MCF 10A (cell line): Measurements from ENCODE around the gene CYBA. TPM values are rescaled to one million over a fixed set of nuclear protein-coding genes. Genes with fewer than 3 reads are reported as not detected.

Experiments
- BruUV-seq: library from RNA; stranded (reverse); fragments of 400-500 nt; replicated peaks from 2 replicates; lab custom pipeline; 2021; lab: Mats Ljungman, UMichigan
- CTCF ChIA-PET: fragments of 300-600 bp; sonication (Branson Sonifier 250); formaldehyde crosslinking; extraction: SDS; loops from one replicate; lab custom pipeline; 2021; ENCODE audit warnings: antibody characterized with exemption, inconsistent platforms; lab: Yijun Ruan, JAX
- POLR2A ChIA-PET: fragments of 300-600, 350-650 bp; sonication (Branson Sonifier 250); formaldehyde crosslinking; extraction: SDS; loops from one replicate; lab custom pipeline; 2020; ENCODE audit warnings: antibody characterized with exemption, inconsistent platforms; lab: Yijun Ruan, JAX
- DNase-seq: peaks from one replicate; pipeline ENCODE4 v3.0.0-alpha.2; 2018; ENCODE audit not compliant: unreplicated experiment
- H3K27ac Mint-ChIP-seq: one replicate; pipeline ENCODE4 v1.8.0; 2022; ENCODE audit warnings: mild to moderate bottlenecking, low read depth, mixed read lengths; ENCODE audit not compliant: unreplicated experiment
- H3K27me3 Mint-ChIP-seq: one replicate; pipeline ENCODE4 v1.8.0; 2022; ENCODE audit warnings: mixed read lengths; ENCODE audit not compliant: insufficient read depth, unreplicated experiment
- H3K36me3 Mint-ChIP-seq: one replicate; pipeline ENCODE4 v1.8.0; 2022; ENCODE audit warnings: mild to moderate bottlenecking, moderate library complexity, mixed read lengths; ENCODE audit not compliant: insufficient read depth, unreplicated experiment
- H3K4me1 Mint-ChIP-seq: one replicate; pipeline ENCODE4 v1.8.0; 2022; ENCODE audit warnings: mixed read lengths; ENCODE audit not compliant: insufficient read depth, unreplicated experiment
- H3K4me3 Mint-ChIP-seq: one replicate; pipeline ENCODE4 v1.8.0; 2022; ENCODE audit warnings: mild to moderate bottlenecking, moderate library complexity, mixed read lengths; ENCODE audit not compliant: unreplicated experiment
- H3K9me3 Mint-ChIP-seq: one replicate; pipeline ENCODE4 v1.8.0; 2022; ENCODE audit warnings: mixed read lengths; ENCODE audit not compliant: unreplicated experiment
- CTCF ChIP-seq: fragments of 200-600 bp; IDR thresholded peaks from one replicate; pipeline ENCODE4 v1.8.0; 2022; ENCODE audit warnings: antibody characterized with exemption, mild to moderate bottlenecking; ENCODE audit not compliant: unreplicated experiment
- intact Hi-C: fragments of 100-400 bp; cut with micrococcal nuclease; formaldehyde crosslinking; loops from 2 replicates; pipeline ENCODE4 v1.14.1; 2022
- total RNA-seq: library from RNA; stranded (reverse); gene quantifications from 2 replicates; pipeline ENCODE4 v1.2.3, GENCODE V29; 2022

Gene CYBA
- total RNA-seq, 1 experiment from 2014 or later = 0.84 TPM

- POLR2A ChIA-PET = no interaction called here
These were observed 47.2 kb upstream of the CYBA start for GRCh38 chr16:88697831-88698615.

GRCh38 chr16:88697116-88697830 lies 46.4 kb upstream of the CYBA start:
- intact Hi-C loops = no loop called here
- Mint-ChIP-seq H3K27me3 (no peaks in the 10 kb centered on the region), H3K4me3 (no peak overlapping the region), H3K9me3 (no peaks in the 10 kb centered on the region), H3K4me1 (no peaks in the 10 kb centered on the region), H3K36me3 (peaks cover 6% of the 10 kb centered on the region), H3K27ac (no peak overlapping the region)
- BruUV-seq = no TSS peak
- ChIA-PET POLR2A (interaction anchor here (1.1 kb wide), 1 partner anchor 8 kb away, joined by 3 read pairs; no protein-coding TSS in a partner anchor), CTCF (interaction anchor here (0.6 to 0.7 kb wide), 2 partner anchors 27 to 1078 kb away, joined by 3 read pairs; no protein-coding TSS in a partner anchor)
- TF ChIP-seq CTCF = no peak
- no peak for DNase-seq

More at GRCh38 chr16:88697831-88698615, 47.2 kb upstream of the CYBA start:
- BruUV-seq = no TSS peak
- Mint-ChIP-seq H3K27me3 (no peaks in the 10 kb centered on the region), H3K27ac (no peak overlapping the region), H3K4me3 (no peak overlapping the region), H3K36me3 (peaks cover 10% of the 10 kb centered on the region), H3K9me3 (no peaks in the 10 kb centered on the region), H3K4me1 (no peaks in the 10 kb centered on the region)
- DNase-seq = no peak
- intact Hi-C loops = no loop called here
- TF ChIP-seq CTCF = peak; percentile 29
- CTCF ChIA-PET = no interaction called here

GRCh38 chr16:88696441-88696840 lies 45.6 kb upstream of the CYBA start:
- no TSS peak for BruUV-seq
- Mint-ChIP-seq H3K4me1 (no peaks in the 10 kb centered on the region), H3K27me3 (no peaks in the 10 kb centered on the region), H3K4me3 (no peak overlapping the region), H3K36me3 (peaks cover 6% of the 10 kb centered on the region), H3K27ac (no peak overlapping the region), H3K9me3 (no peaks in the 10 kb centered on the region)
- DNase-seq = no peak
- TF ChIP-seq CTCF = no peak
- ChIA-PET CTCF (no interaction called here), POLR2A (interaction anchor here (1.1 kb wide), 1 partner anchor 9 kb away, joined by 3 read pairs; no protein-coding TSS in a partner anchor)
- intact Hi-C loops = no loop called here

GRCh38 chr16:88695753-88696152 lies 44.9 kb upstream of the CYBA start:
- H3K36me3 Mint-ChIP-seq = peaks cover 6% of the 10 kb centered on the region
- H3K4me1 Mint-ChIP-seq = no peaks in the 10 kb centered on the region
- BruUV-seq = no TSS peak
- intact Hi-C loops = no loop called here
- no peak overlapping the region for H3K4me3 Mint-ChIP-seq
- CTCF ChIA-PET = no interaction called here
- no peak overlapping the region for H3K27ac Mint-ChIP-seq
- TF ChIP-seq CTCF = no peak
- H3K27me3 Mint-ChIP-seq = peaks cover 6% of the 10 kb centered on the region
- POLR2A ChIA-PET = no interaction called here
- no peaks in the 10 kb centered on the region for H3K9me3 Mint-ChIP-seq
- no peak for DNase-seq
